Measurements from ENCODE around the gene FAM186B.
"Not testable (repeated sequence)": the region's sequence is repeated elsewhere in the genome, so short reads cannot be mapped to it uniquely, and the experiment has no call there.

The FAM186B gene

GRCh38 chr12:49605539-49605938 lies at the start of gene FAM186B:
FAM186B (minus strand) TSS chr12:49605639; CDS start chr12:49605477, 162 bp downstream.
- not testable (repeated sequence) for H3K9ac ChIP-seq (ENCODE audit: low read depth, low read length); H3K4me1 ChIP-seq (ENCODE audit: insufficient read depth, low read length); H3K9me3 ChIP-seq (ENCODE audit: control insufficient read depth, insufficient read depth, low read length); H3K36me3 ChIP-seq (ENCODE audit: insufficient read depth, low read length)

- no peaks in the 10 kb centered on the region for H3K4me1 ChIP-seq (ENCODE audit: insufficient read depth, low read length)
- no peak overlapping the region for H3K9ac ChIP-seq (ENCODE audit: low read depth, low read length)
- peaks cover 39% of the 10 kb centered on the region for H3K36me3 ChIP-seq (ENCODE audit: insufficient read depth, low read length)
- H3K9me3 ChIP-seq (ENCODE audit: control insufficient read depth, insufficient read depth, low read length): no peaks in the 10 kb centered on the region
These were observed 49.3 kb upstream of the FAM186B start for GRCh38 chr12:49654715-49655114.

GRCh38 chr12:49652921-49653520 lies 47.6 kb upstream of the FAM186B start:
- Histone ChIP-seq H3K4me1 (ENCODE audit: insufficient read depth, low read length) (no peaks in the 10 kb centered on the region; the same call in 1 of the 2 replicates), H3K36me3 (ENCODE audit: insufficient read depth, low read length) (peaks cover 35% of the 10 kb centered on the region), H3K9me3 (ENCODE audit: control insufficient read depth, insufficient read depth, low read length) (no peaks in the 10 kb centered on the region), H3K9ac (ENCODE audit: low read depth, low read length) (no peak overlapping the region)

GRCh38 chr12:49651855-49652254 lies 46.4 kb upstream of the FAM186B start:
- no peak overlapping the region for H3K9ac ChIP-seq (ENCODE audit: low read depth, low read length)
- no peaks in the 10 kb centered on the region for H3K9me3 ChIP-seq (ENCODE audit: control insufficient read depth, insufficient read depth, low read length)
- H3K36me3 ChIP-seq (ENCODE audit: insufficient read depth, low read length): peaks cover 29% of the 10 kb centered on the region
- no peaks in the 10 kb centered on the region; the same call in 1 of the 2 replicates for H3K4me1 ChIP-seq (ENCODE audit: insufficient read depth, low read length)

GRCh38 chr12:49649892-49650291 lies 44.5 kb upstream of the FAM186B start:
- H3K4me1 ChIP-seq (ENCODE audit: insufficient read depth, low read length): no peaks in the 10 kb centered on the region; the same call in 1 of the 2 replicates
- no peaks in the 10 kb centered on the region for H3K9me3 ChIP-seq (ENCODE audit: control insufficient read depth, insufficient read depth, low read length)
- no peak overlapping the region for H3K9ac ChIP-seq (ENCODE audit: low read depth, low read length)
- peaks cover 33% of the 10 kb centered on the region for H3K36me3 ChIP-seq (ENCODE audit: insufficient read depth, low read length)

- H3K36me3 ChIP-seq (ENCODE audit: insufficient read depth, low read length): peaks cover 29% of the 10 kb centered on the region
- no peak overlapping the region for H3K9ac ChIP-seq (ENCODE audit: low read depth, low read length)
- H3K9me3 ChIP-seq (ENCODE audit: control insufficient read depth, insufficient read depth, low read length): no peaks in the 10 kb centered on the region
- H3K4me1 ChIP-seq (ENCODE audit: insufficient read depth, low read length): no peaks in the 10 kb centered on the region; the same call in 1 of the 2 replicates
These were observed 44.0 kb upstream of the FAM186B start for GRCh38 chr12:49649445-49649844.

GRCh38 chr12:49648712-49649003 lies 43.2 kb upstream of the FAM186B start:
- Histone ChIP-seq H3K4me1 (ENCODE audit: insufficient read depth, low read length) (no peaks in the 10 kb centered on the region; the same call in 1 of the 2 replicates), H3K9ac (ENCODE audit: low read depth, low read length) (no peak overlapping the region), H3K9me3 (ENCODE audit: control insufficient read depth, insufficient read depth, low read length) (no peaks in the 10 kb centered on the region), H3K36me3 (ENCODE audit: insufficient read depth, low read length) (peaks cover 29% of the 10 kb centered on the region)

- Histone ChIP-seq H3K9me3 (ENCODE audit: control insufficient read depth, insufficient read depth, low read length) (no peaks in the 10 kb centered on the region), H3K9ac (ENCODE audit: low read depth, low read length) (no peak overlapping the region), H3K36me3 (ENCODE audit: insufficient read depth, low read length) (peaks cover 26% of the 10 kb centered on the region), H3K4me1 (ENCODE audit: insufficient read depth, low read length) (no peaks in the 10 kb centered on the region; the same call in 1 of the 2 replicates)
These were observed 42.6 kb upstream of the FAM186B start for GRCh38 chr12:49647827-49648711.

- no peaks in the 10 kb centered on the region; the same call in 1 of the 2 replicates for H3K4me1 ChIP-seq (ENCODE audit: insufficient read depth, low read length)
- peaks cover 24% of the 10 kb centered on the region for H3K36me3 ChIP-seq (ENCODE audit: insufficient read depth, low read length)
- no peaks in the 10 kb centered on the region for H3K9me3 ChIP-seq (ENCODE audit: control insufficient read depth, insufficient read depth, low read length)
- no peak overlapping the region for H3K9ac ChIP-seq (ENCODE audit: low read depth, low read length)
These were observed 41.6 kb upstream of the FAM186B start for GRCh38 chr12:49646871-49647654.

GRCh38 chr12:49646331-49646830 lies 40.9 kb upstream of the FAM186B start:
- Histone ChIP-seq H3K9ac (ENCODE audit: low read depth, low read length) (no peak overlapping the region), H3K4me1 (ENCODE audit: insufficient read depth, low read length) (no peaks in the 10 kb centered on the region; the same call in 1 of the 2 replicates), H3K9me3 (ENCODE audit: control insufficient read depth, insufficient read depth, low read length) (no peaks in the 10 kb centered on the region), H3K36me3 (ENCODE audit: insufficient read depth, low read length) (peaks cover 24% of the 10 kb centered on the region)

- H3K9ac ChIP-seq (ENCODE audit: low read depth, low read length): no peak overlapping the region
- peaks cover 14% of the 10 kb centered on the region for H3K36me3 ChIP-seq (ENCODE audit: insufficient read depth, low read length)
- H3K9me3 ChIP-seq (ENCODE audit: control insufficient read depth, insufficient read depth, low read length): no peaks in the 10 kb centered on the region
- no peaks in the 10 kb centered on the region; the same call in 1 of the 2 replicates for H3K4me1 ChIP-seq (ENCODE audit: insufficient read depth, low read length)
These were observed 40.0 kb upstream of the FAM186B start for GRCh38 chr12:49645146-49646039.

- Histone ChIP-seq H3K9me3 (ENCODE audit: control insufficient read depth, insufficient read depth, low read length) (no peaks in the 10 kb centered on the region), H3K36me3 (ENCODE audit: insufficient read depth, low read length) (peaks cover 13% of the 10 kb centered on the region), H3K9ac (ENCODE audit: low read depth, low read length) (no peak overlapping the region), H3K4me1 (ENCODE audit: insufficient read depth, low read length) (no peaks in the 10 kb centered on the region; the same call in none of the 2 replicates)
These were observed 39.2 kb upstream of the FAM186B start for GRCh38 chr12:49644620-49644994.

GRCh38 chr12:49643961-49644619 lies 38.7 kb upstream of the FAM186B start:
- H3K36me3 ChIP-seq (ENCODE audit: insufficient read depth, low read length): peaks cover 13% of the 10 kb centered on the region
- no peak overlapping the region for H3K9ac ChIP-seq (ENCODE audit: low read depth, low read length)
- H3K4me1 ChIP-seq (ENCODE audit: insufficient read depth, low read length): no peaks in the 10 kb centered on the region; the same call in none of the 2 replicates
- H3K9me3 ChIP-seq (ENCODE audit: control insufficient read depth, insufficient read depth, low read length): no peaks in the 10 kb centered on the region

Measured in ES-I3 (cell line).